ENCODE results near the gene MICAL2. TPM values are rescaled to one million over a fixed set of nuclear protein-coding genes. Genes with fewer than 3 reads are reported as not detected.

The MICAL2 gene
- total and polyA plus RNA-seq, 2 donors: 17.3 to 26.8 TPM

DNA sequence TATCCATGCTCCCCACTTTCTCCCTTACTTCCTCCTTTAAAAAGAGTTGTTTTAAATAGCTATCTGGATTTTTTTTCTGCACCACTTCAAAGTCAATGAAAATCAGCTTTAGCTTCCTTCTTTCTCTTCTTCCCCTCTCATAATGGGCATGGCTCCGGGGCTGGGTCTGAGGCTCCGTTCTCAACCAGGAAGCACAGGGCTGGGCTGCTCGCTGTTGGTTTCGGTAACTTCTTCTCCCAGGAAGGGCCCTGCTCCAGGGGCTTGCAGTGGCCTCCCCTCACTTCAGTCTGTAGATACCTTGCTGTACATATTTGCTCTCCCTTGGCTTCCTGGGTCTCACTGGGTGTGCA, 23.8 kb downstream of the MICAL2 start:
- H3K4me1 ChIP-seq (ENCODE audit: control insufficient read depth in 2 of 2, insufficient read depth in 2 of 2, low read length in 2 of 2): peaks cover 11 to 34% of the 10 kb centered on the region in 2 donors
- DNase-seq (ENCODE audit: low read depth in 6 of 9, low spot score in 9 of 9): peak in 1 of 9 donors; percentile 56
- peaks cover 0 to 3% of the 10 kb centered on the region in 2 donors for H3K9me3 ChIP-seq (ENCODE audit: control insufficient read depth in 2 of 2, insufficient read depth in 1 of 2, low read length in 1 of 2)
- H3K27ac ChIP-seq (ENCODE audit: low read depth in 1 of 2, low read length in 1 of 2): peak overlapping the region; percentile 55 to 72
- H3K36me3 ChIP-seq (ENCODE audit: control insufficient read depth in 2 of 2, insufficient read depth in 2 of 2, low read length in 1 of 2): no peaks in the 10 kb centered on the region
- 7% methylated on average over 4 of the region's 4 CpGs for WGBS
- H3K27me3 ChIP-seq (ENCODE audit: control insufficient read depth in 2 of 2, insufficient read depth in 1 of 2, low read length in 1 of 2): no peaks in the 10 kb centered on the region
- no peak overlapping the region for H3K4me3 ChIP-seq (ENCODE audit: low read length in 2 of 2)

DNA sequence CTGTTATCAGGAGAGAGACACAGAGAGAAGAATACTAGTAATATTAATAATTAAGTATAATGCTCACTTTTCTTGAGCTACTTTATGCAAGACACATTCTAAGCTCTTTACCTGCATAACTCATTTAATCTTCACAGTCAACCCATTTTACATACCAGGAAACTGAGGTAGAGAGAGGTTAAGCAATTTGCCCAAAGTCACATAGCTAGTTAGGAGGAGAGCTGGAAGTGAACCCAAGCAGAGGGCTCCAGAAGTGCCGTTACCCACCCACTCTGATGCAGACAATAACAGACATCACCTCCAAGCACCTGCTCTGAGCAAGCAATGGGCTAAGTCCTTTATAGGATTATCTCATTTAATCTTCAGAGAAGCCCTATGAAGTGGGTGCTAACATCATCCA, 24.8 kb downstream of the MICAL2 start:
- H3K36me3 ChIP-seq (ENCODE audit: control insufficient read depth in 2 of 2, insufficient read depth in 2 of 2, low read length in 1 of 2): no peaks in the 10 kb centered on the region
- peaks cover 0 to 3% of the 10 kb centered on the region in 2 donors for H3K9me3 ChIP-seq (ENCODE audit: control insufficient read depth in 2 of 2, insufficient read depth in 1 of 2, low read length in 1 of 2)
- 98% methylated on average over 1 of the region's 1 CpG for WGBS
- H3K4me1 ChIP-seq (ENCODE audit: control insufficient read depth in 2 of 2, insufficient read depth in 2 of 2, low read length in 2 of 2): peaks cover 11 to 34% of the 10 kb centered on the region in 2 donors
- DNase-seq (ENCODE audit: low read depth in 6 of 9, low spot score in 9 of 9): no peak
- H3K27ac ChIP-seq (ENCODE audit: low read depth in 1 of 2, low read length in 1 of 2): no peak overlapping the region
- H3K27me3 ChIP-seq (ENCODE audit: control insufficient read depth in 2 of 2, insufficient read depth in 1 of 2, low read length in 1 of 2): no peaks in the 10 kb centered on the region
- H3K4me3 ChIP-seq (ENCODE audit: low read length in 2 of 2): no peak overlapping the region

DNA sequence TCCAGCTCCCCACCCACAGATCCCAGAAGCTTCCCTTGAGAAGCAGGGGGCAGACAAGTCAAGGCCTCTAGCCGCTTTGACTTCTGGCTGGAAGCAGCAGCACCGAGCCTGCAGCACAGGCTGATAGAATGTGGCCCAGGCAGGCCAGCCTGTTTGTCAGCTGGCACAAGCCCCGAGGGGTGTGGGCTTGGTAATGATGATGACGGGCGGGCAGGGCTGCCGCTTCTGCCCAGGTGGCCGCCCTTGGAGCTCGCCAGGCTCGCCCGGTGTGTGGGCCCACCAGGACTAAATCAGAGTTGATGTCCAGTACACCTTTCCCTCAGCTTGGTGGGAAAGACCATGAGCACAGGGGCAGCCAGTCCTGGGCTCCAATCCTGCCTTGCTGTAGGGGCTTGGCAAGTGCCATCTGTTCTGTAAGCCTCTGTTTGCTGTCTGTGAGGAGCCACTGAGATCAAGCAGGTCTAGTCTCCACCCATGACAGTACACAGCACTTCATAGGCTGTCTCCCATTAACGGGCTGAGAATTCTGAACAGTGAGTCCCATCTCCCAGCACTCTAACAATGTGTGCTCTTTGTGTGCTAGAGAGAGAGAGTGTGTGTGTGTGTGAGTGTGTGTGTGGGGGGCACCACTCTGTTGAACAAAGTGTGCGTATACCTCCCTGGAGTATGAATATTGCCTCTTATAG, 26.8 kb downstream of the MICAL2 start:
- peaks cover 19 to 46% of the 10 kb centered on the region in 2 donors for H3K4me1 ChIP-seq (ENCODE audit: control insufficient read depth in 2 of 2, insufficient read depth in 2 of 2, low read length in 2 of 2)
- H3K4me3 ChIP-seq (ENCODE audit: low read length in 2 of 2): no peak overlapping the region
- no peak overlapping the region for H3K27ac ChIP-seq (ENCODE audit: low read depth in 1 of 2, low read length in 1 of 2)

DNA sequence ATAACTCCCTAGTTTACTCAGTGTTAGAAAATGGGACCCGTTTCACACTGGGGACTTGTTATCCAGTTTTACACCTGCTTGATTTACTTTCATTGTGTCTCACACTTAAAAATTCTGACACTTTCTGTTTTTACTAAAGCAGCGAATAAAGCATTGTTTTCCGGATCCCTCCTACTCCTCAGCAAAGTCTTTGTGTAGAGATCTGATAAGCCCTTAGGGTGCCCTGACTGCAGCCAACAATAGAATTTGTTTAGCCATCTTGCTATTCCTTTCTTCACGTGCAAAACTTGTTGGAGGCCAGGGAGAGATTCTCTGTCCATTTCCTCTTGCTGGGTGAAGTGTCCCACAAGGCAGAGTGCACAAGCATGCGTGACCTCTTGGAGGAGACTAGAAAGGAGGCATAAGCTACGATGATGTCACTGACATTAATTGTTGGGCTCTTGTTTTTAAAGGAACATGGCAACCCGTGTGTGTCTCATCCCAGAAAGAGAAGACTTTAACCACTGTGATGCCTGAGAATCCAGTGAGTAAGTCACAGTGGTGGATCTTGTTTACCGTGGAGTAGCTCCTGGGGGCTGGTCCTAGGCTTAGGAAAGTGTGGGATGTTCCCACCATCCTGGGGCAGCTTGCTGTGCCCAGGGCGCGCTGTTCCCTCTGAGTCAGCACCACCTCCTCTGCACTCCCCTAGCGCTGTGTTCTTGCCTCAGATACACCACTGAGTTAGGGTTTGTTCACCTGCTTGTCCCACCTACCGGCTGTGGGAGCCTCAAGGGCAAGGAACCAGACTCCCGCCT, 27.7 kb downstream of the MICAL2 start:
- WGBS: 90% methylated on average over 13 of the region's 13 CpGs
- Histone ChIP-seq H3K27ac (ENCODE audit: low read depth in 1 of 2, low read length in 1 of 2) (no peak overlapping the region), H3K9me3 (ENCODE audit: control insufficient read depth in 2 of 2, insufficient read depth in 1 of 2, low read length in 1 of 2) (peaks cover 0 to 3% of the 10 kb centered on the region in 2 donors), H3K27me3 (ENCODE audit: control insufficient read depth in 2 of 2, insufficient read depth in 1 of 2, low read length in 1 of 2) (no peaks in the 10 kb centered on the region), H3K4me3 (ENCODE audit: low read length in 2 of 2) (no peak overlapping the region), H3K36me3 (ENCODE audit: control insufficient read depth in 2 of 2, insufficient read depth in 2 of 2, low read length in 1 of 2) (no peaks in the 10 kb centered on the region), H3K4me1 (ENCODE audit: control insufficient read depth in 2 of 2, insufficient read depth in 2 of 2, low read length in 2 of 2) (peaks cover 19 to 50% of the 10 kb centered on the region in 2 donors)
- DNase-seq (ENCODE audit: low read depth in 6 of 9, low spot score in 9 of 9): no peak

More for the DNA sequence above, 26.8 kb downstream of the MICAL2 start:
- 96% methylated on average over 12 of the region's 12 CpGs for WGBS
- H3K9me3 ChIP-seq (ENCODE audit: control insufficient read depth in 2 of 2, insufficient read depth in 1 of 2, low read length in 1 of 2): peaks cover 0 to 3% of the 10 kb centered on the region in 2 donors
- H3K36me3 ChIP-seq (ENCODE audit: control insufficient read depth in 2 of 2, insufficient read depth in 2 of 2, low read length in 1 of 2): no peaks in the 10 kb centered on the region
- no peaks in the 10 kb centered on the region for H3K27me3 ChIP-seq (ENCODE audit: control insufficient read depth in 2 of 2, insufficient read depth in 1 of 2, low read length in 1 of 2)
- no peak for DNase-seq (ENCODE audit: low read depth in 6 of 9, low spot score in 9 of 9)

DNA sequence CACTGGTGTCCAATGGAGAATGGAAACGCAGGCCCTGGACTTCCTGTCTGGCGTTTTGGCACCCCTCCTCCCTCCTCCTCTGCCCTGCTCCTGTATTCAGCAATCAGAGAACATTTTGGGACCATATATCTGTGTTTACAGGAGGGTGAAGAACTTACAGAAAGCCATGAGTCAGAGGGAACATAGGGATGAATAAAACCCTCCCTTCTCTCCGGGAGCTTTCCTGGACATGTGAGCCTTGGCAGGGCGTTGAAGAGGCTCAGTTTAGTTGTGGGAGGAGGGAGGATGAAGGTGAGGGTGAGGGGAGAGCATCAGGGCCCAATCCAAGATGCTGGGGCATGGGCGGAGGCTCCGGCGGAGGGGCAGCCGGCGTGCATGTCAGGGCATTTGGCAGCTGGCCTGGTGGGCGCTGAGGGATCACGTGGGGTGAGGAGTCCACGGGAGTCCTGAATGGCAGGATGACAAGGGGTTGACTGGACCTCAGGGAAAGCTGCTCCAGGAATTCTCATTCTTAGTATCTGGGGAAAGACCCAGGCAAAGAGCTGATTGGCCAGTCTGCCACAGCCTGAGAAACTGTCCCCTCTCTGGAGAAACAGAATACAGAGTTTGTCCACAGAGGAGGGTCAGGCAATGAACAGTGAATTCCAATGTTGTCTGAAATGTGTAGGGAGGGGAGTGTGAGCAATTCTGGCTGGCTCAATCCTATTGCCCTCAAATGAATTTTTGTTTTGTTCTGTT, 28.9 kb downstream of the MICAL2 start:
- Histone ChIP-seq H3K27me3 (ENCODE audit: control insufficient read depth in 2 of 2, insufficient read depth in 1 of 2, low read length in 1 of 2) (no peaks in the 10 kb centered on the region), H3K27ac (ENCODE audit: low read depth in 1 of 2, low read length in 1 of 2) (no peak overlapping the region), H3K4me3 (ENCODE audit: low read length in 2 of 2) (no peak overlapping the region), H3K4me1 (ENCODE audit: control insufficient read depth in 2 of 2, insufficient read depth in 2 of 2, low read length in 2 of 2) (peaks cover 15 to 46% of the 10 kb centered on the region in 2 donors), H3K36me3 (ENCODE audit: control insufficient read depth in 2 of 2, insufficient read depth in 2 of 2, low read length in 1 of 2) (no peaks in the 10 kb centered on the region), H3K9me3 (ENCODE audit: control insufficient read depth in 2 of 2, insufficient read depth in 1 of 2, low read length in 1 of 2) (peaks cover 0 to 6% of the 10 kb centered on the region in 2 donors)
- WGBS: 95% methylated on average over 12 of the region's 12 CpGs
- DNase-seq (ENCODE audit: low read depth in 6 of 9, low spot score in 9 of 9): no peak

DNA sequence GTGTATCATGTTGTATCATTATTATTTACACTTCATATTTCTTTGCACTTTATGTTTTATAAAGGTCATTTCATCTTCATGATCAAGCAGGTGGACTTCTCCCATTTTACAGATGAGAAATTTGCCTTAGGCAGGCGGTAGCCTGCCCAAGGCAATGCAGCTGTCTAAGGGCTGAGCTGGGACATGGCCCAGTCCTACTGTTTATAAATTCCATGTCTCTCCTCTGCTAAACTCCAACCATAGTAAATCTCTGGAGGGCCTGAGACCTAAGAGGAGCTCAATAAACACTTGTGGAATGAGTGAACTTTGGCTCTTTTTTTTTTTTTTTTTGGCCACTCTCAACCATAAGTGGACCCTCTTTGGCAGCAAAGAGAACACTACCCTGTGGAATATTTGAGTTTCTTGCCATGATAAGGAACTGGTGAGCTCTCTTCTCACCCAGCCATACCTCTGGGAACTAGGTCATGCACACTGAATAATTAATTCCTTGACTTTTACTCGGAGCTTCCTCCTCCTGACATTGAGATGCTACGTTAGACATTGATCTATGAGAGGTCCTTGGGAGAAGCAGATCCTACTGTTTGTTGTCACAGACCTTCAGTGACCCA, 29.9 kb downstream of the MICAL2 start:
- Histone ChIP-seq H3K36me3 (ENCODE audit: control insufficient read depth in 2 of 2, insufficient read depth in 2 of 2, low read length in 1 of 2) (no peaks in the 10 kb centered on the region), H3K4me3 (ENCODE audit: low read length in 2 of 2) (no peak overlapping the region), H3K4me1 (ENCODE audit: control insufficient read depth in 2 of 2, insufficient read depth in 2 of 2, low read length in 2 of 2) (peaks cover 12 to 49% of the 10 kb centered on the region in 2 donors), H3K9me3 (ENCODE audit: control insufficient read depth in 2 of 2, insufficient read depth in 1 of 2, low read length in 1 of 2) (peaks cover 0 to 6% of the 10 kb centered on the region in 2 donors), H3K27ac (ENCODE audit: low read depth in 1 of 2, low read length in 1 of 2) (no peak overlapping the region), H3K27me3 (ENCODE audit: control insufficient read depth in 2 of 2, insufficient read depth in 1 of 2, low read length in 1 of 2) (no peaks in the 10 kb centered on the region)
- WGBS: 98% methylated on average over 3 of the region's 3 CpGs
- DNase-seq (ENCODE audit: low read depth in 6 of 9, low spot score in 9 of 9): no peak

DNA sequence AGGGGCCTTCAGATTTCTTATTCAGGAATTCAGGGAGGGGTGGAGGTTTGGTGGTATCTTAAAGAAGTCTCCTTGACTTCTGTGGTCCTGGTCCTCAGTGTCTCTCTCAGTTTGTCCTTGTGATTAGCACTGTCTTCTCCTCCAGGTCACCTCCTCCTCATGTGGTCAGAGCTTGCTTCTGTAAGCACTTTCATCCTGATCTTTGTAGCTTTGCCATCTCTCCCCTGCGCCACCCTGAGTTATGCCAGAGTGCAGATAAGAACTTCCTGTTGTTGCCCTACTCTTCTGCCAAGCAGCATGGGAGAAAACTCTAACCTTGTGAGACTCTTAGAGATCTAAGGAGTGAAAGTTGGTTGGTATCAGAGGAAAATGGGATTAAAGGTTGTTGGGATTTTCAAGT, 30.9 kb downstream of the MICAL2 start:
- no peaks in the 10 kb centered on the region for H3K27me3 ChIP-seq (ENCODE audit: control insufficient read depth in 2 of 2, insufficient read depth in 1 of 2, low read length in 1 of 2)
- H3K36me3 ChIP-seq (ENCODE audit: control insufficient read depth in 2 of 2, insufficient read depth in 2 of 2, low read length in 1 of 2): no peaks in the 10 kb centered on the region
- H3K27ac ChIP-seq (ENCODE audit: low read depth in 1 of 2, low read length in 1 of 2): no peak overlapping the region
- DNase-seq (ENCODE audit: low read depth in 6 of 9, low spot score in 9 of 9): peak in 2 of 9 donors; percentile 33 to 70
- peaks cover 0 to 2% of the 10 kb centered on the region in 2 donors for H3K9me3 ChIP-seq (ENCODE audit: control insufficient read depth in 2 of 2, insufficient read depth in 1 of 2, low read length in 1 of 2)
- no peak overlapping the region for H3K4me3 ChIP-seq (ENCODE audit: low read length in 2 of 2)
- peaks cover 12 to 49% of the 10 kb centered on the region in 2 donors for H3K4me1 ChIP-seq (ENCODE audit: control insufficient read depth in 2 of 2, insufficient read depth in 2 of 2, low read length in 2 of 2)
- WGBS: 29% methylated on average over 1 of the region's 1 CpG

DNA sequence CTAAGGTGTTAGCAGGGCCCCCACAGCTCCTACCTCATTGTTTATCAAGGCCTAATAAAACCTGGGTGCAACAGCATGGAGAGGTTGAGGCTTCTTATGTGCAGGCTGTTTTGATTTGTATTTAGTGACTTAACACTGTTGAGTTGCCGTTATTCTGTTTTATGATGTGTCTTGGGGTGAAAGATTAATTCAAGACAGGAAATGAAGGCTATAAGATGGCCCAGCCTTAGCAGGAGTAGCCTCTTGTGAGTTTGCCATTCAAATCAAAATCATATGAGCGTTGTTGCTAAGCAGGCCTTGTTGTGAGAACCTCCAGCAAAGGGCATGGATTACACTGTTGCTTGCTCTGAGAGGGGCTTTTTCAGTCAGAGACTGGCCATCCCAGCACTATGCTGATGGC, 31.8 kb downstream of the MICAL2 start:
- peaks cover 0 to 2% of the 10 kb centered on the region in 2 donors for H3K9me3 ChIP-seq (ENCODE audit: control insufficient read depth in 2 of 2, insufficient read depth in 1 of 2, low read length in 1 of 2)
- DNase-seq (ENCODE audit: low read depth in 6 of 9, low spot score in 9 of 9): no peak
- H3K27me3 ChIP-seq (ENCODE audit: control insufficient read depth in 2 of 2, insufficient read depth in 1 of 2, low read length in 1 of 2): no peaks in the 10 kb centered on the region
- H3K27ac ChIP-seq (ENCODE audit: low read depth in 1 of 2, low read length in 1 of 2): no peak overlapping the region
- WGBS: 95% methylated on average over 2 of the region's 2 CpGs
- H3K4me3 ChIP-seq (ENCODE audit: low read length in 2 of 2): no peak overlapping the region
- peaks cover 12 to 49% of the 10 kb centered on the region in 2 donors for H3K4me1 ChIP-seq (ENCODE audit: control insufficient read depth in 2 of 2, insufficient read depth in 2 of 2, low read length in 2 of 2)
- H3K36me3 ChIP-seq (ENCODE audit: control insufficient read depth in 2 of 2, insufficient read depth in 2 of 2, low read length in 1 of 2): no peaks in the 10 kb centered on the region

All from thymus (tissue), 11 donors.